HG03095 (cell line): ENCODE measurements around the gene PIEZO1.

Source experiments
- ATAC-seq: cut with Tn5 transposase; IDR thresholded peaks from one replicate; pipeline ENCODE4 v1.9.1; 2021; ENCODE audit warnings: moderate library complexity; ENCODE audit not compliant: unreplicated experiment

The PIEZO1 gene

DNA sequence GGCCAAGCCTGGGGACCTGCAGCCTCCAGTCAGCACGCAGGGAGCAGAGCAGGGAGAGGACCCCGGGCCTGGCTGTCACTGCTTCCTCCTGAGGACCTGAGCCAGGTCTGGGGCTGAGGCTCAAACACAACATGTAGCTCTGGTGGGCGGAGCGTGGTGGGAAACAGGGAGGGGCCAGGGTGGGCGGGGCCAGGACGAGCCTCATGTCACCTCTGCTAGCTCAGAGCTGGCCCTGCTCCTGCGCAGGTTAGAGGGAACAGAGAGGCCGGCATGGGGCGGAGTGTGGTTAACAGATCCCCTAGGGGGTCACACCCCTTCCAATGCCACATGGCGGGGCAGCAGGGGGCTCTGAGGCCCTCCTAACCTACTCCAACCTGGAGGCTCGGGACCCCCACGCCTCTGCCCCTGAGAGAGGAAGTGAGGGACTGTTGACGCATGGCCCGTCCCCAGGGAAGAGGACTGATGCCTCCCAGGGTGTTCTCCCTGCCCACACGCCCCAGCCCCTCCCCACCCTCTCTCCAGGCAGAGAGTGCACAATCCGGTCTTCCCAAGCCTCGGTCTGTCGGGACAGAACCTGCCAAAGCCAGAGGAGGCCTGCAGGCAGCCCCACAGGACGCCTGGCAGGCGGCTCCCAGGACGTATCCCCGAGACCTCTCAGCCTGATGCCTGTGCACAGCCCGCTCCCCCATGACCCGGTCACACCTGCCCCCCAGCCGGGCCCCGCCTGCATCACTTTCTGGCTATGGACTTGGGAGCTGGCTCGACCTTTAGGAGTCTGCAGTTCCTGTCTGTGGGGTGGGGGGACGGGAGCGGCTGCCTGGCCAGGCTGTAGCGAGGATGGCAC, 15.2 kb downstream of the PIEZO1 start:
- ATAC-seq = no peak

DNA sequence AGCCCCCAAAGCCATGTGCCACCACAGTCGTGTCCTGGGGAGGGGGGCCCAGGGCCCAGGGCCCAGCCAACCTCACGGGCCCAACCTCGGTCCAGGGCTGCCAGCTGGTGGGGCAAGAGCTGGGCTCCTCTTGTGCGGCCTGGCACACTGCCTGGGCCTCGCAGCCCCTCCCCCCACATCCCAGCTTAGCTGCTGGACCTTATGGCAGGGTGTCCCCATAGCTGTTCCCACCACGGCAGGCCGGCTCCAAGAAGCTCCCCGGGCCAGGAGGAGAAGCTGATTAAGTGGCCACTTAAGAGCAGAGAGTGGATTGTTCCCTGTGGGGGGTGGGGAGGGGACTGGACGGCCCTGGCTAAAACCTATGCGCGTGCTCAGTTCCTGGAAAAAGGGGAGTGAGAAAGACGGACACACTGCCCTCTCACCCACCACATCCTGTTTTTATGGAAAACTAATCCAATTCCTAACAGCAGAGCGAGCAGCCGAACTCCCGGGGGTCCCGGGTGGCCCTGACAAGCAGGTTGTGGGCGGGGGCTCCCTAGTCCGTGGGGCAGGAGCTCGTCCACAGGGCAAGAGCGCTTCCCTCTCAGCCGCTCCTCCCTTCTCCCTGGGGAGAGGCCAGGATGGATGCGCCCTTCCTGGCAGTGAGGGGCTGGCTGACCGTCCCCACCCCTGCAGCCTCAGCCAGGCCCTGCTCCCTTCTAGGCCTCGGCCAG, 16.8 kb downstream of the PIEZO1 start:
- no peak for ATAC-seq

GRCh38 chr16:88767546-88768070, 17.4 kb downstream of the PIEZO1 start:
- no peak for ATAC-seq

- ATAC-seq = no peak
Measured at GRCh38 chr16:88766975-88767374, 18.0 kb downstream of the PIEZO1 start.

DNA sequence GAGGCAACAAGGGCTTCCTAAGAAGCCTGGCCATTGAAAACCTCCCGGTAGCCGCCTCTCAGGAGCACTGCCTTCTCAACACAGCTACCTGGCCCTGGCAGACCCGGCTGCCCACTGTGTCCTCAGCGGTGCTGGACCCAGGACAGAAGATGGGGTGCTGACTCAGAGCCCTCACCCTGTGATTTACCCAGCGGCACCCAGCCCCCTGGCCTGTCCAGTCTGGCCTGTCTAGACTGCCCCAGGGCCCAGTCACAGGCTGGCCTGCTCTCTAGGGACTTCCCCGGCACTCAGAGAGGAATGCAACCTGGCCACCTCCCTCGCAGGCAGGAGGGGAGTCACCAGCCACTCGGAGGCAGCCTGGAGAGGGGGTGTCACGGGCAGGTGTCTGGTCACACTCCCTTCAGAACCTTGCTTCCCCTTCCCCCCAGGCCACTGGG, 20.1 kb downstream of the PIEZO1 start:
- no peak for ATAC-seq

- ATAC-seq = no peak
Measured at GRCh38 chr16:88764080-88764479, 20.9 kb downstream of the PIEZO1 start.

- no peak for ATAC-seq
Measured at GRCh38 chr16:88763502-88764053, 21.4 kb downstream of the PIEZO1 start.

GRCh38 chr16:88762941-88763340, 22.1 kb downstream of the PIEZO1 start:
- ATAC-seq = no peak

DNA sequence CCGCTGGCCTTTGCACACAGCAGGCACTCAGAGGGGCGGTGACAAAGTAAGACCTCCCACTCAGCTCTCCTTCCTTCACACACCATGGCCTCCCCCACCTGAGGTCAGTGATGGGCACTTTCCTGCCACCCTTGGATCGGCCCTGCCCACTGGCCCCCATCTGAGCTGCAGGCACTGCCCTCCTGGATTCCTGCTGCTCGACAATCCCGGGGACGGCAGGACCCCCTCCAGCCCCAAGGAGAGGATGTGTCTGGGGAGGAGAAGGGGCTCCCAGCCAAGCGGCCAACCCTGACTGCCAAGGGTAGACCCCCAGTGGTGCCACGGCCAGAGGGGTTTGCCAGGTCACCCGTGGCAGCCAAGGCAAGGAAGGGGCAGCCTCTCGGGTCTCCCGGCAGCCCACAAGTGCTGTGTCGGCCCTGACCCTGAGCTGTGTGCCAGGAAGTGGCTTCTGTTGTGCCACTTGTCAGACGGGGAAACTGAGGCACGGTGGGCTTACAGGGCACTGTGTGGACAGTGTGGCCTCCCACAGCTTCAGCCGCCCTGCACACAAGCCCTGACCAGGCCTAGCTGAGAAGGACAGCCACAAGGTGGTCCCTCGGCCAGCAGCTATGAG, 22.7 kb downstream of the PIEZO1 start:
- no peak for ATAC-seq

GRCh38 chr16:88761830-88762229, 23.2 kb downstream of the PIEZO1 start:
- ATAC-seq = no peak

DNA sequence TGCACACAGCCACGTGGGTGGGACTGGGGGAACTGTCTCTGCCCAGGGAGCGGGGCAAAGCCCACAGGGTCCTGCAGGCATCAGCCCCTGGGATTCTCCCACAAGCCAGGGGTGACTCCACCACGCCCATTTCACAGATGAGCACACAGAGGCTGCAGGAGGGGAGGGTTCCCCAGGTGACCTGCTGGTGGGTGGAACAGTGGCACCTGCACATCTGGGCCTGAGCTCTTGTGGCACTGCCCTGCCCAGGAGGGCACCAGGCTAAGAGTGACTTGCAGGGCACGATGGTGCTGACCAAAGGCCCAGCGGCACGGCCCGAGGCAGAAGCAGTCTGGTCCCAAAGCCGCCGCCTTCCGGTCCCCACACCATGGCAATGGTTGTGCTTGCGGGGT, 23.9 kb downstream of the PIEZO1 start:
- ATAC-seq = no peak

DNA sequence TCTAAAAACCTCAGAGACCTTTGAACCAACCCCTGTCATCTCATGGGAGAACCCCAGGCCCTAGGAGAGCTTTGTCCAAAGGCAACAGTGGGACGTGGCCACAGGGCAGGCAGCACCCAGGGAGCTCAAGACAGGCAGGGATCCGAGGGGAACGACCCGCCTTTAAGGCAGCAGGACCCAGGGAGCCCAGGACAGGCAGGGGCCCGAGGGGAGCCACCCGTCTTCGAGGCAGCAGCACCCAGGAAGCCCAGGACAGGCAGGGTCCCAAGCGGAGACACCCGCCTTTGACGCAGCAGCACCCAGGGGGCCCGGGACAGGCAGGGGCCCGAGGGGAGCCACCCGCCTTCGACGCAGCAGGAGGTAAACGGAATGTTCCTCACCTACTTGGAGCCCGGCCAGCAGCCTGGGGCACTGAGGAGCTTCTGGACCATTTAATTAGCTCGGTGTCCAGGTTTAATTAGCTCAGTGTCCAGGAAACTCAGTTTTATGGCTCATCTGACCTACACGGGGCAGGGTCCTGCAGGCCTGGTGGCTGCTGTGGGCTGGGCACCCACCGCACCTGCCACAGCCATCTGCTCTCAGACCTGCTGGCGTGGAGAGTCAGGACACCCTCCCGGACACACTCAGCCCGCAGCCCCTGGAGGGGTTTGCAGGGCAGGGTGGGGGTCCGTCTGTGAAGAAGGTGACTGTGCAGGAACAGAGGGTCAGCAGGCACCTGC, 24.4 kb downstream of the PIEZO1 start:
- no peak for ATAC-seq

GRCh38 chr16:88759976-88760350, 25.1 kb downstream of the PIEZO1 start:
- ATAC-seq = no peak

GRCh38 chr16:88759245-88759975, 25.6 kb downstream of the PIEZO1 start:
- ATAC-seq = no peak

GRCh38 chr16:88758944-88759244, 26.1 kb downstream of the PIEZO1 start:
- no peak for ATAC-seq

- no peak for ATAC-seq
Measured at GRCh38 chr16:88758227-88758943, 26.6 kb downstream of the PIEZO1 start.

DNA sequence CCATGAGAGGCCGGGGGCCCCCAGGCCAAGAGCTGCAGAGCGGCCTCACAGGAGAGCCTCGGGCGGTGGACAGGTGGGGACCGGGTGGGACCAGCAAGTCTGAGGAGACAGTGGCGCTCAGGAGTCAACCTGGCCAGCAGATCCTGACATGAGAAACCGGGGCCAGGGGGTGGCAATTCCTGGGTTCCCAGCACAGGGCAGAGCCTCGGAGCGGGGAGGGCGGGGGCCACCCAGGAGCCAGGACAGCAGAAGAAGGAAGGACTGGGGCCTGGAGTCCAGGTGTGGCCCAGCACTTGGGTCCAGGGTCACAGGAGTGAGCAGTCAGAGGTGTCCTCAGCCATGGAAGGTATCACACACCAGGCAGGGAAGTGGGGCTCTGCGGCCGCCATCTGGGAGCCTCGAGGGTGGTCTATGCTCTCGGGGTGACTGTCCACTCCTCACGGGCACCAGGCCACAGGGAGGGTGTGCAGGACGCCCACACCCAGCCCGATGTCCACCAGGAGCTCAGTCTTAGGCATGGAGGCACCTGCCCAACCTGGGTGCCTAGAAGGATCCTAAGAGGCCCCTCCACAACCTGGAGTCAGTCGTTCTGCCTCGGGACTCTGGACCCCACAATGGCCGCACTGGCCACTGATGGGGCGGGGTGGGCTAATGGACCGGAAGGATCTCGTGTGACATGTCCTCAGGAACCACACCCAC, 29.1 kb downstream of the PIEZO1 start:
- no peak for ATAC-seq

- no peak for ATAC-seq
Measured at GRCh38 chr16:88754912-88755744, 29.9 kb downstream of the PIEZO1 start.
